NT2/D1 (cell line): ENCODE data around the gene PDE11A.

Source experiments
- YY1 ChIP-seq: IDR thresholded peaks from 2 replicates; pipeline ENCODE4 v1.6.1; 2011; ENCODE audit not compliant: insufficient read length, insufficient read depth
- ZNF274 ChIP-seq: IDR thresholded peaks from 2 replicates; pipeline ENCODE4 v1.6.1; 2011; ENCODE audit warnings: mild to moderate bottlenecking, low read depth, low read length

DNA sequence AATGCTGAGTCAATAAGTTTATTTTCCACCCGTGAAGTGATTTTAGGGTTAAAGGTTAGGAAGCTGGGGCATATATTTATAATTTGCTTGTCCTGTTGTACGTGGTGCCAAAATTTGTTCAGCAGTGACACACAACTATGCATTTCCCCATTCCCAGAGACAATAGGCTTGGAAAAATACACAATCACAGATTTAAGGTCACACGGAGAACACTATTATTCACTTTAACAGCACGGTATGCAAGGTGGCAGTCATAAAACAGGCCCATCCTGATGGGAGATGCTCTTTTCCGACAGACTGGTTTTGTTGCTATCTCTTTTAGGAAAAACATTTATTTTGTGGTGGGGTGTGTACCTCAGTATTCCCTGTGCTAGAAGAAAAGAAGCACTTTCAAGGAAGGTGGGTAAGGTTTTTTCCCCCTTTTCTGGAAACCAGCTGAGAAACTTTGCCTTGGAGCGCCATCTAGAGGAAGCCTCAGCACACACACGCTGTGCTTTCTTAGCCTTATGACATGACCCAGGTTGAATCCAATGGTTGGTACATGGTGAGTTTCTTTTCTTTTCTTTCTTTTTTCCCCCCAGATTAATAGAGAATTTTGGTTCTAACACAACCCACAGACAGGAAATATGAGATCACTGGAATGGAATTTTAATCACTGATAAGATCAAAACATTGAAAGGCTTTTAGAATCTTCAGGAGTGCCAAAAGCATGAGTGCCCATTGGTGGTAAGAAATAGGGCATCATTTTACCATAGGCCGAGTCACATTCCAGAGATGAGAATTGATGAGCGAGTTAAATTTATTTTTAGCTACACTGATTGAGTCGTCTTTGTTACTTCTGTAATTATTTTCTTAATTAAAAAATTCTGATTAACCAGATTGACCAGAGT, 347.9 kb downstream of the PDE11A start:
- TF ChIP-seq ZNF274 (no peak), YY1 (no peak)
